Medulla oblongata (tissue), 1 donor: ENCODE data around the gene INSM1.

Source experiments
- DNase-seq: peaks from one replicate; pipeline ENCODE4 v3.0.0-alpha.2; 2015; ENCODE audit errors: extremely low spot score

Gene INSM1

DNA sequence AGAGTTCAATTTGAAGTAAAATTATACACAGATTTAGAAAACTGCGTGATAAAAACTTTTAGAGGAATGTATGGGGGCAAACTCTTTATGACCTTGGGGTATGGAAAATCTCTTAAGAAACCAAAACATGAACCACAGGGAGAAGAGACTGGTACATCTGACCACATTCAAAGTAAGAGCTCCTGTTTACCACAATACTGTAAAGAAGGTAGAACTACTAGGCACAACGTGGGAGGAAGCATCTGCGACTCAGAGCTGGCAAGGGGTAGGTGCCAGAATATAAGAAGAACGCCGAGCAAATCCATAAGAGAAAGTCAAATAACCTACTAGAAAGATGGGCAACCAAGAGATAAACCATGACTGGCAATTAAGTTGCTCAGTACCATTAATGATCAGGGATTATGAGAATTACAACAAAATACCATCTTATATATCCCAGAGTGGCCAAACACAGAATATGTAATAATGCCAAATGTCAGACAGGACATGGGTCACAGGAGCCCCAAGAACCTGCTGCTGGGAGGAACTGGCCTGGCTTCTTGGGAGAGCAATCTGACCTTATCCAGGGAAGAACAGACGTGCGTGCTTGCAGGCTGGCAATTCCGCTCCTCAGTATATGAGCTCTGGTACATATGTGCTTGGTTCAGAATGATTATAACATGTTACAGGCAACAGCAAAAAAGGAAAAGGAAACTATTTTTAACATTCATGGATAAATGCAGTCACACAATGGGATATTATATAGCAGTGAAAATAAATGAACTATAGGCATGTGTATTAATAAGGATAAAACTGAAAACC, 50.2 kb downstream of the INSM1 start:
- DNase-seq: no peak
